Measurements from ENCODE around the gene CACNA1C. TPM values are rescaled to one million over a fixed set of nuclear protein-coding genes. Genes with fewer than 3 reads are reported as not detected.
A peak's percentile ranks its signal among the peaks of the same experiment; 100 is the strongest.

CACNA1C gene
- total RNA-seq, 2 experiments from 2014 or later, result 0.69 to 1.4 TPM

DNA sequence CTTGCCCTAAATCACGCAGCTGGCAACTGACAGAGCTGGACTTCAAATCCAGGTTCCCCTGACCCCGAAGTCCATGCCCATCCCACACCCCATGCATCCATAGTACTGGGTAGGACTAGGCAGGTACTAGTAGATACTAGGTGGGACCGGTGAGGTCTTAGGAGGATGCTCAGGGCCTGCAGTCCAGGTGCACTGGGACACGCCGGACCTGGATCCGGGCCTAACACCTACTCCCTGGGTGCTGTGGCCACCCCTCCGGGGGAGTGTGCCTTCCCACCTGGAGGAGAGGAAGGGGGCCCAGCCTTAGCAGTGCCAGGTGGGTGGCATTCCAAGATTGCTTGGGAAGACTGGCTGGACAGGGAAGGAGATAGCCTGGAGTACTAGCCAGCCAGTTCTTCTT is 64.8 kb downstream of the CACNA1C start:
- BruUV-seq (replicated peaks), result no TSS peak
- TF ChIP-seq, protein P1, sequence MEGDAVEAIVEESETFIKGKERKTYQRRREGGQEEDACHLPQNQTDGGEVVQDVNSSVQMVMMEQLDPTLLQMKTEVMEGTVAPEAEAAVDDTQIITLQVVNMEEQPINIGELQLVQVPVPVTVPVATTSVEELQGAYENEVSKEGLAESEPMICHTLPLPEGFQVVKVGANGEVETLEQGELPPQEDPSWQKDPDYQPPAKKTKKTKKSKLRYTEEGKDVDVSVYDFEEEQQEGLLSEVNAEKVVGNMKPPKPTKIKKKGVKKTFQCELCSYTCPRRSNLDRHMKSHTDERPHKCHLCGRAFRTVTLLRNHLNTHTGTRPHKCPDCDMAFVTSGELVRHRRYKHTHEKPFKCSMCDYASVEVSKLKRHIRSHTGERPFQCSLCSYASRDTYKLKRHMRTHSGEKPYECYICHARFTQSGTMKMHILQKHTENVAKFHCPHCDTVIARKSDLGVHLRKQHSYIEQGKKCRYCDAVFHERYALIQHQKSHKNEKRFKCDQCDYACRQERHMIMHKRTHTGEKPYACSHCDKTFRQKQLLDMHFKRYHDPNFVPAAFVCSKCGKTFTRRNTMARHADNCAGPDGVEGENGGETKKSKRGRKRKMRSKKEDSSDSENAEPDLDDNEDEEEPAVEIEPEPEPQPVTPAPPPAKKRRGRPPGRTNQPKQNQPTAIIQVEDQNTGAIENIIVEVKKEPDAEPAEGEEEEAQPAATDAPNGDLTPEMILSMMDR (conservative IDR thresholded peaks at IDR 0.05; ENCODE audit: low read length), result no peak
- no peak for TF ChIP-seq EZH2phosphoT487 (IDR thresholded peaks at IDR 0.05; ENCODE audit: borderline replicate concordance, low read depth, low read length)
- H3K27ac ChIP-seq (ENCODE audit: low read depth, low read length, poor library complexity, severe bottlenecking), result no peak overlapping the region
- H3K9me3 ChIP-seq (ENCODE audit: low read length), result no peaks in the 10 kb centered on the region
- intact Hi-C loops (cut with micrococcal nuclease; ENCODE audit: unreplicated experiment), result no loop called here
- no peaks in the 10 kb centered on the region for H3K9me2 ChIP-seq (ENCODE audit: insufficient read depth, low read length)
- no peak overlapping the region for H3K4me2 ChIP-seq (ENCODE audit: low read length)
- no peak overlapping the region for H3K4me3 ChIP-seq (ENCODE audit: low read depth, low read length, poor library complexity, severe bottlenecking)
- no peaks in the 10 kb centered on the region for H3K36me3 ChIP-seq (ENCODE audit: insufficient read depth, low read length)
- H3K4me1 ChIP-seq (ENCODE audit: insufficient read depth, low read length, poor library complexity, severe bottlenecking), result no peaks in the 10 kb centered on the region
- no peak overlapping the region for H2AFZ ChIP-seq (ENCODE audit: low read length)
- POLR2A ChIA-PET, result no interaction called here
- CTCF ChIA-PET (ENCODE audit: unreplicated experiment), result no interaction called here
- H4K20me1 ChIP-seq (ENCODE audit: insufficient read depth, low read length), result no peaks in the 10 kb centered on the region
- no peaks in the 10 kb centered on the region for H3K79me2 ChIP-seq (ENCODE audit: insufficient read depth, low read depth, low read length)
- no peak for DNase-seq (ENCODE audit: low spot score)

DNA sequence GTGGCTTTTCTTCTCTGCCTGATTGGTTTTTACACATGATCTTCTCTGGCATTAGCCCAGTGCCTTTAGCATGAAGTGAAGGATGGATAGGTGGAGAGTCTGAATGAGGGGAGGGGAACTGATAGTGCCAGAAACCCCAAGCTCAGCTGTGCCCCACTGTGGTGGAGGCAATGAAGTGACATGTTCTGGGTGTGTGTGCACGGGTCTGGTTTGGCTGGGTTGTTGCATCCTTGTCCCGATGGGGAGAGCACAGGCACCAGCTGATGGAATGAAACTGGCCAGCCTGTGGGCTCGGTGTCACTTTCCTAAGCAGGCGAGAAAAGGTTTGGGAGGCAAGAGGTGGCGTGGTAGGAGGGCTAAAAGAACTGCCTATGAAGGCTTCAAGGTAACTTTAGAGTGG is 65.3 kb downstream of the CACNA1C start:
- no peak overlapping the region for H3K27ac ChIP-seq (ENCODE audit: low read depth, low read length, poor library complexity, severe bottlenecking)
- H2AFZ ChIP-seq (ENCODE audit: low read length), result no peak overlapping the region
- DNase-seq (ENCODE audit: low spot score), result peak; percentile 12
- no peaks in the 10 kb centered on the region for H3K4me1 ChIP-seq (ENCODE audit: insufficient read depth, low read length, poor library complexity, severe bottlenecking)
- no peak overlapping the region for H3K4me2 ChIP-seq (ENCODE audit: low read length)
- intact Hi-C loops (cut with micrococcal nuclease; ENCODE audit: unreplicated experiment), result no loop called here
- no peaks in the 10 kb centered on the region for H3K9me2 ChIP-seq (ENCODE audit: insufficient read depth, low read length)
- no peak overlapping the region for H3K4me3 ChIP-seq (ENCODE audit: low read depth, low read length, poor library complexity, severe bottlenecking)
- H4K20me1 ChIP-seq (ENCODE audit: insufficient read depth, low read length), result no peaks in the 10 kb centered on the region
- TF ChIP-seq, protein P1 (conservative IDR thresholded peaks at IDR 0.05; ENCODE audit: low read length), result peak; percentile 50; the same call in 1 of the 2 replicates
- no peak for TF ChIP-seq EZH2phosphoT487 (IDR thresholded peaks at IDR 0.05; ENCODE audit: borderline replicate concordance, low read depth, low read length)
- no TSS peak for BruUV-seq (replicated peaks)
- no peaks in the 10 kb centered on the region for H3K36me3 ChIP-seq (ENCODE audit: insufficient read depth, low read length)
- CTCF ChIA-PET (ENCODE audit: unreplicated experiment), result no interaction called here
- POLR2A ChIA-PET, result no interaction called here
- no peaks in the 10 kb centered on the region for H3K79me2 ChIP-seq (ENCODE audit: insufficient read depth, low read depth, low read length)
- H3K9me3 ChIP-seq (ENCODE audit: low read length), result no peaks in the 10 kb centered on the region

DNA sequence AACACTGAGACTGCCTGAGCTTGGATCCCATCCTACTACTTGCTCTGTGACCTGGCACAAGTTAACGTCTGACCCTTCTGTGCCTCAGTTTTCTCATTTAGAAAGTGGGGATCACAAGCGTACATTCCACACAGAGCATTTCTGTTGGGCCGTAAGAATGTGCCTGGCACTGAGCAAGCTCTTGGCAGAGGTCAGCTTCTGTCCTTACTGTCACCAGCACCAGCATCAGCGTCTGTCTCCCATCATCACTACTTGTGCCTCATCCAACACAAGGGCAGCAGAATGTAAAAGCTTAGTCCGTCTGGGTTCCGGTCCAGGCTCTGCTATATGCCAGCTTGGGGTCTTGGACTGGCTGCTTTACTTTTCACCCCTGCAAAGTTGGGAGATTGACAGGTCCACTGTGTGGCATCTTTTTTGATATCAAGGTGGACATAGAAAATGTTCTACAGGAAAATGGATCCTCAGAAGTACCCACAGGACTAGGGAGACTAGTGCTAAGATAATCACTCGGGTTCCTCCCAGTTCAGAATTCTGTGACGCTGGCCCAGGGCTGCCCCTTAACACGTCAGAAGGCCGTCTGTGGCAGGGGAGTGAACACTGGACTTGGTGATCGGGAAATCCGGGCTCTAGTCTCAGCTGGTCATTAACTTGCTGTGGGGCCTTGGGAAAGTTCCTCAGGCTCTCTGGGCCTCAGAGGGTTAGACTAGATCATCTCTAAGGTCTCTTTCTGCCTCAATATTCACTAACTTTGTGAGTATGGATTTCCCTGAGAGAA is 65.9 kb downstream of the CACNA1C start:
- Histone ChIP-seq H3K4me2 (ENCODE audit: low read length) (no peak overlapping the region), H4K20me1 (ENCODE audit: insufficient read depth, low read length) (no peaks in the 10 kb centered on the region), H3K9me3 (ENCODE audit: low read length) (no peaks in the 10 kb centered on the region), H3K27ac (ENCODE audit: low read depth, low read length, poor library complexity, severe bottlenecking) (no peak overlapping the region), H2AFZ (ENCODE audit: low read length) (no peak overlapping the region), H3K4me1 (ENCODE audit: insufficient read depth, low read length, poor library complexity, severe bottlenecking) (no peaks in the 10 kb centered on the region), H3K9me2 (ENCODE audit: insufficient read depth, low read length) (no peaks in the 10 kb centered on the region), H3K36me3 (ENCODE audit: insufficient read depth, low read length) (no peaks in the 10 kb centered on the region), H3K4me3 (ENCODE audit: low read depth, low read length, poor library complexity, severe bottlenecking) (no peak overlapping the region), H3K79me2 (ENCODE audit: insufficient read depth, low read depth, low read length) (no peaks in the 10 kb centered on the region)
- ChIA-PET CTCF (ENCODE audit: unreplicated experiment) (no interaction called here), POLR2A (no interaction called here)
- no peak for DNase-seq (ENCODE audit: low spot score)
- no peak for TF ChIP-seq EZH2phosphoT487 (IDR thresholded peaks at IDR 0.05; ENCODE audit: borderline replicate concordance, low read depth, low read length)
- TF ChIP-seq, protein P1 (conservative IDR thresholded peaks at IDR 0.05; ENCODE audit: low read length), result no peak
- intact Hi-C loops (cut with micrococcal nuclease; ENCODE audit: unreplicated experiment), result no loop called here
- no TSS peak for BruUV-seq (replicated peaks)
